Astrocyte of the spinal cord (primary cell): Measurements from ENCODE around the gene SRCIN1.

Experiments used
- DNase-seq: peaks from one replicate; pipeline ENCODE4 v3.0.0; 2011; ENCODE audit warnings: low read depth, low spot score
- H3K4me3 ChIP-seq: 2 replicates; pipeline ENCODE4 v1.5.1; 2011; ENCODE audit warnings: low read depth, mild to moderate bottlenecking, low read length, moderate library complexity
- in situ Hi-C: cut with HindIII; loops from 2 replicates; pipeline ENCODE4 v1.10.0; 2017; ENCODE audit warnings: low sequenced_read_pairs
- TF ChIP-seq, protein P1 (sequence below): IDR thresholded peaks from 2 replicates; pipeline ENCODE4 v1.5.1; 2012; ENCODE audit warnings: low read depth, mild to moderate bottlenecking, low read length, inconsistent platforms

SRCIN1 gene

DNA sequence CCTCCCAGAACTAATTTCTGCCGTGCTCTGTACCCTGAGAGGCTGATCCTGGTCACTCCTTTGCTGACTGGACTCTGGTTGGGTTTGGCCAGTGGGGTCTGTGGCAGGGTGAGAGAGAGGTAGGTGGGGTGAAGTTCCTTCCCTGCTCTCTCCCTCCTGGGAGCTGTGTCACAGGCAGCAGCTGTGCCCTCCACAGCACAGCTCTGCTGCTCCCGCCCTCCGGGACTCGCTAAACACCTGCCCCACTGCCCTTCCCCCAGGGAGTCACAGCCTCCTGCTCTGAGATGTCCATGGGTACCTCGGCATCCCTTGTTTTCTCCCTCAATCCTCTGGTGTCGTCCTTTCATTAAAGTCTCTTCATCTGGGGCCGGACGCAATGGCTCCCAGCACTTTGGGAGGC lies 66.4 kb downstream of the SRCIN1 start:
- DNase-seq = no peak
- H3K4me3 ChIP-seq = no peak overlapping the region
- TF ChIP-seq, protein P1, sequence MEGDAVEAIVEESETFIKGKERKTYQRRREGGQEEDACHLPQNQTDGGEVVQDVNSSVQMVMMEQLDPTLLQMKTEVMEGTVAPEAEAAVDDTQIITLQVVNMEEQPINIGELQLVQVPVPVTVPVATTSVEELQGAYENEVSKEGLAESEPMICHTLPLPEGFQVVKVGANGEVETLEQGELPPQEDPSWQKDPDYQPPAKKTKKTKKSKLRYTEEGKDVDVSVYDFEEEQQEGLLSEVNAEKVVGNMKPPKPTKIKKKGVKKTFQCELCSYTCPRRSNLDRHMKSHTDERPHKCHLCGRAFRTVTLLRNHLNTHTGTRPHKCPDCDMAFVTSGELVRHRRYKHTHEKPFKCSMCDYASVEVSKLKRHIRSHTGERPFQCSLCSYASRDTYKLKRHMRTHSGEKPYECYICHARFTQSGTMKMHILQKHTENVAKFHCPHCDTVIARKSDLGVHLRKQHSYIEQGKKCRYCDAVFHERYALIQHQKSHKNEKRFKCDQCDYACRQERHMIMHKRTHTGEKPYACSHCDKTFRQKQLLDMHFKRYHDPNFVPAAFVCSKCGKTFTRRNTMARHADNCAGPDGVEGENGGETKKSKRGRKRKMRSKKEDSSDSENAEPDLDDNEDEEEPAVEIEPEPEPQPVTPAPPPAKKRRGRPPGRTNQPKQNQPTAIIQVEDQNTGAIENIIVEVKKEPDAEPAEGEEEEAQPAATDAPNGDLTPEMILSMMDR = no peak
- in situ Hi-C loops = no loop called here

GRCh38 chr17:38538906-38539305 lies 66.8 kb downstream of the SRCIN1 start:
- TF ChIP-seq, protein P1 = no peak
- DNase-seq = no peak
- H3K4me3 ChIP-seq = no peak overlapping the region
- in situ Hi-C loops = no loop called here

- no peak for DNase-seq
- in situ Hi-C loops = no loop called here
- H3K4me3 ChIP-seq = no peak overlapping the region
- TF ChIP-seq, protein P1 = no peak
Observed at GRCh38 chr17:38536661-38537060, 69.1 kb downstream of the SRCIN1 start.

GRCh38 chr17:38535886-38536285 lies 69.9 kb downstream of the SRCIN1 start:
- H3K4me3 ChIP-seq = no peak overlapping the region
- no peak for DNase-seq
- in situ Hi-C loops = no loop called here
- TF ChIP-seq, protein P1 = no peak

DNA sequence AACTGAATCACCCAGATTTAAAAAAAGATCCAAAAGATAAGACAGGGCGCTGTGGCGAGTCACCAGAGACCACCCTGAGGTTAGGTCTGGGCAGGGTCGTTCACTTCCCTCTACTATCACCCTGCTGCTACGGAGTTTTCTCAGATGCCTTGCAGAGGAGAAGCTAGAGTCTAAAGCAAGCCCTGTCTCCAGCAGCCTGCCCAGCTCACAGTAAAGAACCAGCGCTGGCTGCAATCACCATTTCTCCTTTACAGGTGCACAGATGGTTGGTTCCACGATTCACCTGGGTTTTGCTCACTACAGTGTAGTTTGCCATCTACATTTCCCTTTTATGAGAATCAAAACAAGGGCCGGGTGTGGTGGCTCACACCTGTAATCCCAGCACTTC lies 71.3 kb downstream of the SRCIN1 start:
- in situ Hi-C loops = no loop called here
- no peak for DNase-seq
- TF ChIP-seq, protein P1 = no peak
- H3K4me3 ChIP-seq = no peak overlapping the region

DNA sequence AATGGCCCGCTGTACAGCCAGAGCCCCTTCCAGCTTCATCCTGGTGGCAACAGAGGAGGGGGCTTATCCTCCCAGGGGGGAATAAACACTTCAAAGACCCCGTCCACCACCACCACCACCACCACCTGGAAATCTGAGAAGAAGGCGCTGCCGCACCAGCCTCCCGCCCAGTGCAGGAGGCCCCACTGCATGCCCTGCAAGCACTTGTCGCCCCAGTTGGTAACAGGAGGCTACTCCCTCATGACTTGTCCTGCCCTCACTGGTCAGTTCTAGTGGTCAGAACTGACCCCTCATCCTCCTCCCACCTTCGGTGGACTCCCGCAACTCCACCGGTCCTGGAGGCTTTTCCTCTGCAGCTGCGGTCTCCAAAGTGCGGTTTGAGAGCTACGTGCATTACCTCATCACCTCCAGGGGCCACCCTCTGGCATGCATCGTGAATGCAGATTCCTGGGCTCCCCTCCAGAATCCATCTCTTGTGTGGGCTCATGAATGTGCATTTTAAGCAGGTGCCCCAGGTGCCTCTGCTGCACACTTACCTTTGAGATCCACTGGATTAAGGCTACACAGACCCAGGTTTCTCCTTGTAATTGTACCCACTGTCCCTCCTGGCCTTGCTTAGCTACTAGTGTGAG lies 71.8 kb downstream of the SRCIN1 start:
- in situ Hi-C loops = no loop called here
- H3K4me3 ChIP-seq = no peak overlapping the region
- DNase-seq = no peak
- TF ChIP-seq, protein P1 = no peak

GRCh38 chr17:38533241-38533640 lies 72.5 kb downstream of the SRCIN1 start:
- TF ChIP-seq, protein P1 = no peak
- in situ Hi-C loops = no loop called here
- H3K4me3 ChIP-seq = no peak overlapping the region
- DNase-seq = no peak
